ENCODE measurements around the gene IMP3.

The IMP3 gene

DNA sequence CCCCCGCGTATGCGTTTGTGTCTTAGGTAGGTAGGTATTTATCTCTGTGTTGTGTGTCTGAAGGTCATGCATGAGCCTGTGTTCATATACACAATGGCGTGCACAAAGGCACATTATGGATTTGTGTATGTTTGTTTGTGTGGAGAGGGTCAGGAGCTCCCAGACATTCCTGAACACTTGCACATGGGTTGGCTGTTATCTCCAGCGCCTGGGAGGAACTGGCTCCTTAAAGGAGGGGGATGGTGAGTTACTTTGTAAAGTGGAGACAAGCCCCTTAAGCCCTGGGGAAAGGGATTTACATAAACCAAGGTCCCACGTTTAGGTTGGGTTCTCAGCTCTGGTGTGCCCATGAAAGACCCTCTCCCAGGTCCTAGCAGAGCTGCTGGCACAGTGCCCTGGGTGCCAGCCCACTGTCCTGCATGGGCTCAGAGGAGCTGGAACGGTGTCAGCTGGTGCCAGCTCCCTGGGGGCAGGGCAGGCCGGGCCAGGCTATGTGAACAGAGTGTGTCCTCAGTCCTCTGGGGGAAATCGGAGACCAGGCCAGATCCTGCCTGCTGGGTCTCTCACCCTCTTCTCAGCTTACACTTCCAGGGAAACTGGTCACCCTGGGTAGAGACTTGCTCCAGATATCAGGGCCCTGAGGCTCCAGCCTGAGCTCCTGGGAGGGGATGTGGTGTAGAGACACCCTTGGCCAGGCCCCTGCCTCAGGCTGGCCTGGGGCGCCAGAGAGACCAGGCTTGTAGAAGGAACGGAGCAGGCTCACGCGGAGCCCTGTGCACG lies 32.8 kb upstream of the IMP3 start:
- peak; percentile 91 for FAIRE-seq

DNA sequence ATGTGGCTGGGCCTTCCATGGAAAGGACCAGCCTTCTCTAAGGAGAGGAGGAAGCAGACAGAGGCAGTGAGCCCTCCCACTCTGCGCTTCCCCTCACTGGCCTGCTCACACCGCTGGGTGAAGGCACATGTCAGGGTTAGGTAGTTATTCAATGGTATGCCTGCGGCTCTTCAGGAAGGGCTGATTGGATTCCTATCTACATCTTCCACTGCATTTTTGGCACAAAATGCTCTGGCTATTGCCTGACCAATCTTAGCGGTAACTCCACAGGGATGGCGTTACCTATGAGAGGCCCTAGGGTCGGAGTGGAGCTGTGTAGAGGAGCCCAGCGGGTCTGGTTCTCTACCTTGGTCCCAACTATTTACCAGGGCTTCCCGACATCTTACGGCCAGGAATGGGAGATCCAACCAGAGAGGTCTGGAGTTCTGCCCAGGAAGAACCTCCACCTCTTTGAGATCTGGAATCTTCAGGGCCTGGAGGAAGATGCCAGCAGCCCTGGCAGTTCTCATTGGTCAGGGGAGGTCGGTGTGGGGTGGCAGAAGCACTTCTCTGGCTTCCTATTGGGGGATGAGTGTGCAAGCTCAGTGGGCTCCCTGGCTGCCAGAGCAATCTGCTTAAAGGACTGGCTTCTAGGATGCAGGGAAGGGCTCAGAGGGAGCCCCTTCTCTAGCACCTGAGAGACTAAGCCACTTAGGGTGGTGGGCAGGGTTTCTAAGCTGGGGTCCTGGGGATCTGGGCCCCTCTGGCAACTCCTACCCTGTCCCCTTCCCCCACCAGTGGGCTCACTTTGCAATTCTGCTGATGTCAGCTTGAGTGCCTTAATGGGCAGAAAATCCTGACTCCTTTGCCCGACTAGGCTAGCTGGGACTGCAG lies 31.9 kb upstream of the IMP3 start:
- FAIRE-seq, result no peak

DNA sequence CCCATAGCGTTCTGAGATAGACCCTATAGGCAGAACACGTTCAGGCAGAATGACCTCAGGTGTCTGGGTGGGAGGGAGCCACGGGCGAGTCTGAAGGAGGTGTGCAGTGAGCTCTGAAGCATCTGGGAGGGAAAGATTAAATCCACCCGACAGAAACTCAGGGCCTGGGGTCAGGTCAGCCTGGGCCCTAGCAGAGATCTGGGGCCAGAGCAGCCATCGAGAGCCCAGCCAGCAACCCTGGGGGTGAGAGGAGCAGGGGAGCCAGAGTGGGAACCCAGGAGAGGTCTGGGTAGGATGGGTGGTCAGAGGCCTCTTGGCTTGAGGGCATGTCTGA lies 29.8 kb upstream of the IMP3 start:
- no peak for FAIRE-seq

DNA sequence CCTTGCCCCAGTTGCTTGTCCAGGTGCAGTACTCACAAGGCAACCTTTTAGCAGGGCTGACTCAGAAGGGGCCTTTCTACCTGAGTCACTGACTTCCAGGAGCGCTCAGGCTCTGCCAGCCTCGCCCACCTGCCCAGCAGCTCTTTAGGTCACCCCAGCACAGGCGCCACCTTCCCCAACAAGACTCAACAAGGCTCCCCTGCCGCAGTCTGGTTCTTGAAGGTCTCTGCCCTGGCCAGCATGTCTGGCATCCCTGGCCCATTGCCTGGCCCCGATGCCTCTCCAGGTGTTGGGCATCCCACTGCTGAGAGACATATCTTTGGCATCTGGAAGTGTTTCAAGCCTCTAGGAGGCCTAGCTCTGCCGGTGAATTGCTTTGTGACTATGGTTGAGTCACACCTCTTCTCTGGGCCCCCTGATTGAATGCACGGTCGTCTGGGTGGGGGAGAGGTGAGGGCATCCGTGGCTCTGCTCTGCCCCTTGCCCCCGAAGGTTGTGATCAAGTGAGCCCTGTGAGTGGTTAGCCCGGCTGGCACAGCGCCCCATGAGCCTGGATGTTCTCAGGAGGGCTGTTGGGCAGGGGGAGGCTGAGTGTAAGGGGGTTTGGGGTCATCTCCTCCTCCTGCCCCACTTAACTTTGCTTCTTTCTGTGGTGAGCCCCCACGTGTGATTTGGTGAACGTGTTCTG lies 29.3 kb upstream of the IMP3 start:
- no peak for FAIRE-seq

DNA sequence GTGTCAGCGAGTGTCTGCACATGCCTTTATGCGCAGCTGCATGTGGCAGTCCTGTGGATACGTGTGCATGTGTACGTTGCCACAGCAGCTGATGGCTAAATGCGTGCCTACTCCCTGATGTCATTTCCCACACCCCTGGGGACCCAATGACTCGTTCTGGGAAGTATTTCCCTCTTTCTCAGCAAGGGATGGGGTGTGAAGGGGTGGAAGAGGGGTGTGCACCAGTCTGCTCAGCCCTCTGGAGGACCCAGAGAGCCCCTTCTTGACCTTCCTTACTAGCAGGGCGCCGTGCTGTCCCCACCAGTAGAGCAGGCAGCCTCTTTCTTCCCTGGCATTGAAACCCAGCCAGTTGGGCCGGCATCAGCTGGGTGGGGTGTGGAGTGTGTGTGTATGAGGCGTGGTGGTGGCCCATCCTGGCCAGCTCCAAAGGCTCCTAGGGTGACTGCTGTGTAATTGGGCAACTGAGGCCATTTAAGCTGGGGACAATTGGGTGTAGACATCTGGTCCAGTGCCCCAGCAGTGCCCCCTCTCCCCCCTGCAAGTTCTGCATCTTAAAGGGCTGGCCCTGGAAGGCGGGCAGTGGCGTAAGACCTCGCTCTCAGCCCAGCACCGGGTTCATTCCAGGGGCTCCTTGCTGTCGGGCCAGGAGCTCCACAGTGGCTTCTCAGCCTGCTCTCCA lies 26.9 kb upstream of the IMP3 start:
- peak; percentile 95 for FAIRE-seq

DNA sequence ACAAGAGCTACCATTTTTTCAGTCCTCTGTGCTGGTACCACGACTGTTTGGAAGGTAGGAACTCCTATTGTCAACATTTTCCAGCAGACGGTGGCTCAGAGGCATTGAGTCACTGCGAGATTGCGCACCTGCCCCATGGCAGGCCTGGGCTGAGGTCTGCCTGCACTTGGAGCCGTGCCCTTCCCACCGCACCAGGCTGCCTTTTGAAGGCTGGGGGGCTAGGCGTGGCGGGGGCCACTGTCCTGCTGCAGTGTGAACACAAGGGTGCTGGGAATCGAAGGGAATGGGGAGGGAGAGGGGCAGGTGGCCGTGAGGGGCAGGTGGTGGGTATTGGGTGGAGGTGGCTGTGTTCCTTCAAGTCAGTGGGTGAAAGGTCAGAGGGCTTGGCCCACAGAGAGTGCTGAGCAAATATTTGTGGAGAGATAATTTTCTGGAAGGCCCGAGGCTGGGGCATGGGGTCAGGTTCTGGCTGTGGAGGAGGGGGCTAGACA lies 24.0 kb upstream of the IMP3 start:
- FAIRE-seq, result no peak

DNA sequence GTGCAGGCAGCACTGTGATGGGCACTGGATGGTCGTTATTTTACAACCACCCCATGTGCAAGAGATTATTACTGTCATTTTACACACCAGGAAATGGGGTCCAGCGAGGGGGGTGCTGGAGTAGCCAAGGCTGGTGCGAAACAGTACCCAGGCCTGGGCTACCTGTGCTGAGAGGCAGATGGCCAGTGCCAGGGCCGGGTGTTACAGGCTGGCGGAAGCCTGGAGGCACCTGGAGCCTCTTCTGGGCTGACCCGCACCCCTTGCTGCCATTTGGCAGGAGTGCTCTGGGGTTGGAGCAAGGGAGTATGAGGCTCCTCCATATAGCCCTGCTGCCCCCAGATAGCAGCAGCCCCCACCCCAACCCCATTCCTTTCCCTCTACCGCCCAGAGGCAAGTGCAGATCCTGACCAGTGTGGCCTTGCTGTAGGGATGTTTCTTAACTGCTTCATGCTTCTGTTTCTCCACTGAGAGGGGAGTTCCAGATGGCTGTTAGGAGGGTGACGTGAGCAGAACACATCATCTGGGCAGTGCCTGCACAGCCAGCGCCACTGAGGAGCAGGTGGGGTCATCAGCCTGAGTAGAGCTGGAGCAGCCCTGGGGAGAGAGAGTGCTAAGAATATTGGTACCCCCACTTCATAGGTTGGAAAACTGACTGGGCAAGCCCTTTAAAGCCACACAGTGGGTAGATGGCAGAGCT lies 22.9 kb upstream of the IMP3 start:
- FAIRE-seq, result no peak

DNA sequence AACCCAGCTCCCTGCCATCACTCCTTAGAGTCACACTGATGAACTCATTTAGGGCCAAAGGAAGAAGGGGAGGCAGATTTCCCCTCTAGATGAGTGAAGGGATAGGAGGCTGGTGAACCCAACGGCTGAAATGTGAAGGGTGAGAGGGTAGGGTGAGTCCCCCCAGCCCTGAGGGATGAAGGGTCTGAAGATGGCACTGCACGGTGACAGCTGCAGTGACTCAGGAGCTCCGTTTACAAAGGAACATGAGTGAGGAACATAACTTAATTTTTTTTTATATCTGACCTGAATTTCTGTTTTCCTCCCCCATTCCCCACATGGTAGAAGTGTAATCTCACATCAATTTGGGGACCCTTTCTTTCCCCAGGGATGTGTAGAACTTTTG lies 21.7 kb upstream of the IMP3 start:
- no peak for FAIRE-seq

DNA sequence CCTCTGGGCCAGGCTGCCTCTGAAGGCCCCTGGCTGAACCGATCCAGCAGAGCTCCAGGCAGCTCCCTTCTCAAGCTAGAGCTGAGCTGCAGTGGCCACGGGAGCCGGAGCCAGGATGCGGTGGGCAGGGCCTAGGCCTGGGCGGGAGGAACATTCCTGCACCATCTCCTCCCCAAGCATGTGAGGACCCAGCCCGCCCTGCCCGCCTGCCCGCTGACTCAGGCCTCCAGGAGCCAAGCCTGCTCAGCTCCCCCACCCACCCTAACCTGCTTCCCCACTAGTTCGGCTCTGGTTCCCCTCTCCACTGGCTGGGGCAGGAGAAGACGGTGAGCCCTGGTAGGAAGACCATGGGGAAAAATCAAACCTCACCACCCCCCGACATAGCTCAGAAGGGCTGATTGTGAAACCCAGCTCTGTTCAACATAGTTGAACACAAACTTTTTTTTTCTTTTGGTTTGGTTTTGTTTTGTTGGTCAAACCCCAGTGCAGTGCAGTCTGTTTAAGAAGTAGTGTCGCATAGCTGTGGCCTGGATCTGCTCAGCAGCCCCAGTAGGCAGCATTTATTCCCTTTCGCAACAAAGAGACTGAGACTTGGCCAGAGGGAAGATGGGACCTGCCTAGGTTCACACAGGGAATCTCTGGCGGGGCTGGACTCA lies 21.2 kb upstream of the IMP3 start:
- FAIRE-seq, result peak; percentile 67

DNA sequence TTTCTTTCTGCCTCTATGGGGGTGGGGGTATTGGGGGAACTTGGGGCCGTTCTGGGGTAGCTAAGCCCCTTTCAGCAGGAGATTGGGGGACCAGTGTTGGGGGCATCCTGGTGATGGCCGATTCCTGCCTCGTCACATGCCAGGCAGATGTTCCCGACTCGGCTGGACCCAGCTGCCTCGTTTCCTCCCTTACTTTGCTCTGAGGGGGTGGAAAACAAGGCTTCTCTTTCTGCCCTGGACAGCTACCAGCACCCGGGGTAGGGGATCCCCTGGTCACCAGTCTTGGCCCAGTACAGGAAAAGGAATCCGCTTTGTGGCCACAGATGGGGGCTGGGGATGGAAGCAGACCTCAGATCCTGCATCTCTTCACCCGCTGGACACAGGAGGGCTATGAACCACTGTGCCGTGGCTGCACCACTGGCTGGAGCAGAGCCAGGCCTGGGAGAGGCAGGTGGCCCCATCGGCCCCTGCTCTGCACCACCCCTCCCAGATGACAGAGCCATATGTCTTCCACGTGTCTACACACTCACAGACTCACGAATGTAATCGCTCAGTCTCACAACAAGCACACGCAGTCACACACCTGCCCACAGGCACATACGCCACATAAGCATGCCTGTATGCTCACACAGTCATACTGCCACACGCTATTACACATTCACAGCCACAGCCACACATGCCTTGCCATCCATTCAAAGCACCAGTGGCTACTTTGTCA lies 20.1 kb upstream of the IMP3 start:
- FAIRE-seq, result no peak

DNA sequence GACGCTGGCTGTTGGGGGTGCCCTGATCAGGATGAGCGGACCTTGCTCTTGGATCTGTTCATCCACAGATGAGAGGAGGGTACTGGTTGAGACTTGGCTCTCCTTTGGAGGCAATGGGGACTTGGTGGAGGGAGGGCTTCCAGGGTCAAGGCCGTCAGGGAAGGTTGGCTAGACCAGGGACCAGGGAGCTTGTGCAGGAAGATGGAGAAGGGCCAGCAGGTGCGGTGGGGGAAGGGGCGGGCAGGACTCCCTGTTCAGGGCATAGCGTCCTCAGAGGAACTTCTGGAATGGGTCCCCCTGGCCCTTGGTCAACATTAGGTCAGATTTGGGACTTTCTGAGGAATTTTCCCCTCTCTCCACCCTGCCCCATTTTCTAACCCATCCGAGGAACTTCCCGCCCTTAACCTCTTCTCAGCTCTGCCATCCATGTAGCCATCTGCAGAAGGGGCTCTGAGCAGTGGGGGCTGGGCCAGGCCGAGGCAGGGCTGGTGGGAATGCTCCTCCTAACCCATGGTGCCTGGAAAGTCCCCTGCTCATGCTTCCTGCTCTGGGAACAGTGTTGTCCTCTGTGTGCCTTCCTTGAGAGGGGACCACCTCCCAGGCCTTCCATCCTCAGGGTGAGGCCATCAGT lies 19.2 kb upstream of the IMP3 start:
- no peak for FAIRE-seq

DNA sequence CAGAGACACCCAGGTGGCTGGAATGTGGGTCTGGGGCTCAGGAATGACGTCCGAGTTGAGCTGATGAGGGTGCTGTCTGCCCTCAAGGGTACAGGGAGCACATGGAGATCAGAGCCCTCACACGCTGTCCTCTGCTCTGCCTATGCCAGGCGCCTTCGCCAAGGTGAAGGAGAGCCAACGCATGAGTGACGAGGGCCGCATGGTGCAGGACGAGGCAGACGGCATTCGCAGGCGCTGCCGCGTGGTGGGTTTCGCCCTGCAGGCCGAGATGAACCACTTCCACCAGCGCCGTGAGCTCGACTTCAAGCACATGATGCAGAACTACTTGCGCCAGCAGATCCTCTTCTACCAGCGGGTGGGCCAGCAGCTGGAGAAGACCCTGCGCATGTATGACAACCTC lies 16.8 kb upstream of the IMP3 start:
- no peak for FAIRE-seq

DNA sequence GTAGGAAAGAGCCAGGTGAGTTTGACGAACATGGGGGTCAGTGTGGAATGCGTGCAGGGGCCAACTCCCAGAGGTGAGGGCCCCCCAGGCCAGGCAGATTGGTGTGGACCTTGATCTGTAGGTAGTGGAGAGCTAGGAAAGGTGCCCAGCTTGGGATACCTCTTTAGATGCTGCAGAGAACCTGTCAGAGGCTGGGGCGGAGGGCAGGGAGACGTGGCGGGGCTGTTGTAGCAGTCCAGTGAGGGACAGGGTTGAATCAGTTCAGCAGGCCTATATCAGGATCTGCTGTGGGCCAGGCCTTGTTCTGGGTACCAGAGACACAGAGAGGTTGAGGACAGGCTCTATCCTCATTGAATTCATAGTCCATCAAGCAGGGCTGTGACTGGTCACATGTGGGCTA lies 16.3 kb upstream of the IMP3 start:
- FAIRE-seq, result no peak

DNA sequence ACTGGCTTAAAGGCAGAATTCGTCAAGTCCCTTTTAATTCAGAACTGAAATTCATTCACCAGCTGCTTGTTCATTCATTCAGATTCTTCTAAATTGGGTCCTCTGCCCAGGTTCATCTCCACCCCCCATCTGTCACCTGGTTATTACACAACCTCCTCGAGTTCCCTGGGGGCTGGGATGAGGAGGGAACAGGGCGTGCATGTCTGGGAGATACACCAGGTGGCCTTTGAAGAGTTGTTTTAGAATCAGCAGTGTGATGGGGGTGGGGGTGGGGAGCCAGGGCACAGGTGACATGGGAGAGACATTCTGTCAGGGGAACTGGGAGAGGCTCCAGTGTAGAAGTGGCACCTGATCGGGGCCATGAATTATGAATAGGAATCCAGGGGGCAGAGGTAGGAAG lies 15.9 kb upstream of the IMP3 start:
- no peak for FAIRE-seq

DNA sequence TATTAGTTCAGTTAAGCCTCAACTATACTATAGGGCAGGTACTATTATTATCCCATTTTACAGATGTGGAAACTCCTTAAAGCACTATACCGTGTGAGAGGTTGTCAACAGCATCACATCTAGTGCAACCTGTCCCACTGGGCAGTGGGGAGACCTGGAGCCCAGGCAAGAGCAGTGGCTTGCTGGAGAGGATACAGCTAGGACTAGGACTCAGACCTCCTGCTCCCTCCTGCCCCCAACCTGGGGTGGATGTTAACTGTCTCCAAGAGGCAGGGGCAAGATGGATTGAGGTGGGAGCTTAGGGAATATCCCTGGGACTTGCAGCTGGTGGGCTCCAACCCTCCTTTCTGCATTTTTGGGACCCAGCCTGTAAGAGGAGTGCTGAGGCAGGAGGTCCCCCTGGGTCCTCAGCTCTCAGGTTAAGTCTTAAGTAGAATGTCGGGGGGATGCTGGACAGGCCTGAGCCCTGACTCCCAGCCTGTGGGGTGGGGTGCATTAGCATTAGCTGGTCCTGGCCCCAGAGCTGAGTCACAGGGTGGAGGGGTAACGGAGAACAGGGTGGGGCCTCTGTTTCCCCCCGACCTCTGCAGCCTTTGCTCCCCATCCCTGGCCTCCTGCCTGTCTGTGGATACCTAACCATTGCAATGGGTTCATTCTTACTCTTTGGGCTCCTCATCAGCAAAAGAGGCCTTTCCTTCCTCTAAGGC lies 14.3 kb upstream of the IMP3 start:
- no peak for FAIRE-seq

DNA sequence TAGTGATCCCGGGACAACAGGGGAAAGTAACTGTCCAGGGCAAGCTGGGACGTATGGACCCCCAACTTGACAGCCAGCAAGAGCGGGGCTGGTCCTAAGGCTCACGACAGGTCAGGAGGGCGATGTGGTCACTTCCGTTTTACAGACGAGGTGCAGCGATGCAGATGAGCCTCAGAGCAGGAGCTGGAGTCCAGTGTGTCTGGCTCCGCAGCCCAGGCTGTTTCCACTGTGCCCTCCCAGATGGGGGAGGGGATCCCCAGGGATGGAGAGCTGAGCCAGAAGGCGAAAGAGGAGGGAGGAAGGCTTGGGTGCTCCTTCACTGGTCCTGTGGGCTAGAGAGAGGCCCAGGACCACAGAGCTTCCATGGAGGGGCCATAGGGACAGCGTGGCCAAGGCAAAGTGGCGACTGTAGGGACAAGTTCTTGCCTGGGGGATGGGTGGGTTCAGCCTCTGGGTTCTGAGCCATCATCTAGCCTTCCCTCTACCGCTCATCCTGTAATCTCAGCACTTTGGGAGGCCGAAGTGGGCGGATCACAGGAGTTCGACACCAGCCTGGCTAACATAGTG lies 13.4 kb upstream of the IMP3 start:
- FAIRE-seq, result no peak

DNA sequence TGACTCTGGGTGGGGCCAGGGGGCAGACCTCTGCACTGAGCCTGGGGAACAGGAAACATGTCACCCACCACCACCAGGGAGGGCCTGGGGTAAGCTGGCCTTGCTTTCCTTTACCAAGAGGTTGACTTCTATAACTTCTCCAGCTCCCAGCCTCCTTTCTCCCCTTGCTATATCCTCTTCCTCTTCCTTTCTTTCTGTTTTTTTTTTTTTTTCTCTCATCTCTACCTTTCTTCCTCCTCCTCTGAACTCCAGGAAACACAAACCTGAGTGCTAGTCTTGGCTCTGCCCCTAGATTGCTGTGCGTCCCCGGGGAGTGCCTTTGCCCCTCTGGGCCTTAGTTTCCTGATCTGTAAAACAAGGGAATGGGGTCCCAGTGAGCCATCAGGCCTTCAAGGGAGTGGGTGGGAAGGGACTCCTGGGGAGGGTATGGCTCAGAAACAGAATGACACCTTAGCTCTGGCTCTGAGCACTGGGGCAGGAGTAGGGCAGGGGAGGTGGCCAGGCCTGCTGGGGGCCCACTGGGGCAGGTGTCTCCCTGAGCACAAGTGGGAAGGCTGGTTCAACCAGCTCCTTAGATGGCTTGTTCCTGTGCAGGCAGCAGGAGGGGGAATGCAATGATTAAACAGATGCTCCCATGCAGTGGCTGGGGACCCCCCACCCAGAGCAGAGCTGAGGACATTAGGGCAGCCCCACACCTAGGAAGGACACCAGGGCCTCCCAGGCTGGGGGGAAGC lies 12.0 kb upstream of the IMP3 start:
- FAIRE-seq, result no peak

DNA sequence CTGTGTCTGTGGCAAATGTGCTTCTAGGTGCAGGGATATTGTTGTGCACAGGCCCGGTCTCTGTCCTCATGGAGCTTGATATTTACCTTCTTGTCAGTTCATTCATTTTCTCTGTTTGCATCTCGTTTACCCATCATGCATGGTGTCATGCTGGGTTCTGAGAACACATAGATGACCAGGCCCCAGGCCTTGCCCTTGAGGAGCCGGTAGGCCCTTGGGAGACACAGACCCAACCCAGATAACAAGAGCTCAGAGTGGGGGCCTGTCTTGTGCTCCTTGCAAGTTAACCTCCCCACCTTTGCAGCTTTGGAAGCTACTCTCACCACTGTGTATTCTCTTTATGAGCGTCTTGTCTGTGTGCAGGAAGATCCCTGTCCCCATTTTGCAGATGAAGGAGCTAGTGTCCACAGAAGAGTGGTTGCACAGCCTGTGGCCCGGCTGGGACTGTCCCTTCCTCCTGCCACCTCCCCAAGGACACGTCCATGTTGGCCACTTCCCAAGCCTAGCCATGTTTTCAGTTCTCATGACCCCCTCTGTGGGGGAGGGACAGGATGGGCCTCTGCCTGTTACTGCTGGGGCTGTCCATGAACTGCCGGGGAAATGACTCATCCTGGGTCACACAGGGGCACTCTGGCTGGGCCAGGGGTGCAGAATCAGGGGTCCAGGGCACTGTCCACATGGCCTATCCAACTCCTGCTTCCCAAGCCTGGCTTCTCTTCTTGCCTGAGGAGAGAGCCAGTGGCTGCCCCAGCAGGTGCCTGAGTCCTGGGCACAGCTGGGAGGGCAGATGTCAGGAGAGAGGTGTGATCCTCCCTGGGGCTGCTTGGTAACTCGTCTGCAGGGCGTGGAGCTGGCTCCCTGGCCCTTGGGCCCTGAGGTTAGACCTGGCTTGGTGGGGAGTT lies 11.1 kb upstream of the IMP3 start:
- FAIRE-seq, result no peak

All from G401.6 (cell line).